DOHH2 (cell line): ENCODE data around the gene SMIM21.

Experiments
- H3F3A ChIP-seq: fragments of 200-600 bp; sonication (generic), shearing (Covaris generic); 2 replicates; pipeline ENCODE4 v1.6.0; 2016; ENCODE audit warnings: antibody characterized with exemption, mild to moderate bottlenecking; ENCODE audit not compliant: control insufficient read depth, insufficient read depth
- H3K27ac ChIP-seq: fragments of 200-600 bp; sonication (generic); 2 replicates; pipeline ENCODE4 v1.5.1; 2014; ENCODE audit warnings: low read depth, mild to moderate bottlenecking, low read length, moderate library complexity
- H3K27me3 ChIP-seq: fragments of 200-600 bp; sonication (generic); 2 replicates; pipeline ENCODE4 v1.6.1; 2014; ENCODE audit warnings: mild to moderate bottlenecking, low read length, mixed read lengths; ENCODE audit not compliant: control insufficient read depth
- H3K36me3 ChIP-seq: fragments of 200-600 bp; sonication (generic); 2 replicates; pipeline ENCODE4 v1.6.1; 2014; ENCODE audit warnings: mild to moderate bottlenecking, low read length, moderate library complexity, mixed read lengths; ENCODE audit not compliant: control insufficient read depth
- H3K4me1 ChIP-seq: fragments of 200-600 bp; sonication (generic); 2 replicates; pipeline ENCODE4 v1.6.1; 2014; ENCODE audit warnings: mild to moderate bottlenecking, low read length, mixed read lengths; ENCODE audit not compliant: control insufficient read depth
- H3K4me2 ChIP-seq: fragments of 200-600 bp; sonication (generic); 2 replicates; pipeline ENCODE4 v1.6.0; 2014; ENCODE audit warnings: mild to moderate bottlenecking, low read length, moderate library complexity
- H3K4me3 ChIP-seq: fragments of 200-600 bp; sonication (generic); 2 replicates; pipeline ENCODE4 v1.5.1; 2014; ENCODE audit warnings: mild to moderate bottlenecking, low read length, mixed read lengths
- H3K79me2 ChIP-seq: fragments of 200-600 bp; sonication (generic); 2 replicates; pipeline ENCODE4 v1.6.1; 2014; ENCODE audit warnings: mild to moderate bottlenecking, low read length, mixed read lengths; ENCODE audit not compliant: control insufficient read depth
- H3K9me2 ChIP-seq: fragments of 200-600 bp; sonication (generic); replicated peaks from 2 replicates; pipeline ENCODE4 v1.6.1; 2014; ENCODE audit warnings: mild to moderate bottlenecking, low read length, mixed read lengths; ENCODE audit not compliant: control insufficient read depth
- H3K9me3 ChIP-seq: fragments of 200-600 bp; sonication (generic); 2 replicates; pipeline ENCODE4 v1.6.1; 2014; ENCODE audit warnings: antibody characterized with exemption, low read length, mixed read lengths; ENCODE audit not compliant: control insufficient read depth, insufficient read depth
- H4K20me1 ChIP-seq: fragments of 200-600 bp; sonication (generic); 2 replicates; pipeline ENCODE4 v1.6.0; 2014; ENCODE audit warnings: low read depth, mild to moderate bottlenecking, antibody characterized with exemption, low read length, moderate library complexity; ENCODE audit not compliant: control insufficient read depth, insufficient read depth
- CTCF ChIP-seq: fragments of 200-600 bp; sonication (generic); IDR thresholded peaks from one replicate; pipeline ENCODE4 v1.5.1; 2014; ENCODE audit warnings: antibody characterized with exemption, mild to moderate bottlenecking, low read depth, low read length; ENCODE audit not compliant: poor library complexity, severe bottlenecking
- EZH2phosphoT487 ChIP-seq: fragments of 200-600 bp; sonication (generic); IDR thresholded peaks from 2 replicates; pipeline ENCODE4 v1.6.1; 2017; ENCODE audit warnings: borderline replicate concordance, mild to moderate bottlenecking, antibody characterized with exemption, low read length, moderate library complexity, mixed read lengths

Gene SMIM21

DNA sequence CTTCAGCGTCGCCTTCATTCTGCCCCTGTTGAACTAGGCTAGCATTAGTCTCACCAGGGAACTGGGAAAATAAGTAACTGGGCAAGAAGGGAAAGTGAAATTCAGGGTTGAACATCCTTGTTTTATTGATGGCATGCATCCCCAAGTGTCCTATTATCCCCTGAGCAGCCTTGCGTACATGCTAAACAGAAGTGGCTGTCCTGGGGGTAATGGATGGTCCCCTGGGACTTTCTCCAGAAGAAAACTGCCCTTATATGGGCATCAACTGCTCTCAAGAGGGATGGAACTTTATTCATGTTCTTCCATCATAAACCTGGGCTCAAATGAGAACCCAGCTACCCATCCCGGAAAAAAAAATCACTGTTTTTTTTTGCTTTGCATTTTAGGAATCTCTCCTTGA is 11.8 kb upstream of the SMIM21 start:
- Histone ChIP-seq H3K36me3 (no peaks in the 10 kb centered on the region), H3K9me2 (no peaks in the 10 kb centered on the region), H3K9me3 (no peaks in the 10 kb centered on the region), H4K20me1 (no peaks in the 10 kb centered on the region), H3K4me3 (no peak overlapping the region), H3K27me3 (no peaks in the 10 kb centered on the region), H3K4me2 (no peak overlapping the region), H3K4me1 (no peaks in the 10 kb centered on the region), H3F3A (no peaks in the 10 kb centered on the region), H3K79me2 (no peaks in the 10 kb centered on the region), H3K27ac (no peak overlapping the region)
- TF ChIP-seq EZH2phosphoT487 (no peak), CTCF (no peak)

GRCh38 chr18:75438891-75439290 is 11.4 kb upstream of the SMIM21 start:
- Histone ChIP-seq H3F3A (no peaks in the 10 kb centered on the region), H3K9me2 (no peaks in the 10 kb centered on the region), H3K4me3 (no peak overlapping the region), H3K4me2 (no peak overlapping the region), H4K20me1 (no peaks in the 10 kb centered on the region), H3K36me3 (no peaks in the 10 kb centered on the region), H3K9me3 (no peaks in the 10 kb centered on the region), H3K4me1 (no peaks in the 10 kb centered on the region), H3K27ac (no peak overlapping the region), H3K79me2 (no peaks in the 10 kb centered on the region), H3K27me3 (no peaks in the 10 kb centered on the region)
- no peak for TF ChIP-seq CTCF
- no peak for TF ChIP-seq EZH2phosphoT487

DNA sequence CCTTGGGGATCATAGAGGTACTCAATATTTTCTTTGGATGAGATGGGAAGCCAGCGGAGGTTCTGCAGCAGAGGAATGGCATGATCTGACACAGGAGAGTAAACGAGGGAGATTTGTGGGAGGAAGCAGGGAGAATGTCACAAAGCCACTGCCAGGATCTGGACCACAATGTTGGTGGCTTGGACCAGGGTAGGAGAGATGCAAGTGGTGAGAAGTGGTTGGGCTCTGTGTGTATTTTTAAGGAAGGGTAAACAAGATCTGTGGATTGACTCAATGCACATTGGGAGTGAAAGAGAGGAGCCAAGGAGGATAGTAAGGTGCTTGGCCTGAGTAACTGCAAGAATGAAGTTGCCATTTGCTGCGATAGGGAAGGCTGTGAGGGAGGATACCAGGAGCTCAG is 10.5 kb upstream of the SMIM21 start:
- Histone ChIP-seq H3K27me3 (no peaks in the 10 kb centered on the region), H3K4me2 (no peak overlapping the region), H3K36me3 (no peaks in the 10 kb centered on the region), H3F3A (no peaks in the 10 kb centered on the region), H3K27ac (no peak overlapping the region), H3K4me1 (no peaks in the 10 kb centered on the region), H3K4me3 (no peak overlapping the region), H3K79me2 (no peaks in the 10 kb centered on the region), H3K9me2 (no peaks in the 10 kb centered on the region), H4K20me1 (no peaks in the 10 kb centered on the region), H3K9me3 (no peaks in the 10 kb centered on the region)
- TF ChIP-seq EZH2phosphoT487 (no peak), CTCF (no peak)

- no peak overlapping the region for H3K4me3 ChIP-seq
- no peaks in the 10 kb centered on the region for H3F3A ChIP-seq
Measured at GRCh38 chr18:75433098-75433497, 5.6 kb upstream of the SMIM21 start.

More at GRCh38 chr18:75433098-75433497, 5.6 kb upstream of the SMIM21 start:
- H3K4me2 ChIP-seq = no peak overlapping the region
- no peaks in the 10 kb centered on the region for H3K9me3 ChIP-seq
- no peaks in the 10 kb centered on the region for H3K79me2 ChIP-seq
- H4K20me1 ChIP-seq = no peaks in the 10 kb centered on the region
- no peaks in the 10 kb centered on the region for H3K27me3 ChIP-seq
- no peaks in the 10 kb centered on the region for H3K4me1 ChIP-seq
- H3K36me3 ChIP-seq = no peaks in the 10 kb centered on the region
- no peak overlapping the region for H3K27ac ChIP-seq
- TF ChIP-seq CTCF (no peak), EZH2phosphoT487 (no peak)
- no peaks in the 10 kb centered on the region for H3K9me2 ChIP-seq
